A549 (cell line): ENCODE data around the gene ATP10B.

Experiments used
- CHD2 ChIP-seq: fragments of 150-350 bp; IDR thresholded peaks from 2 replicates; pipeline ENCODE4 v1.6.1; 2014; ENCODE audit warnings: low read length; ENCODE audit not compliant: partially characterized antibody
- HEYL ChIP-seq: fragments of 250-450 bp; sonication (Bioruptor Pico); IDR thresholded peaks from 2 replicates; pipeline ENCODE4 v1.8.0; 2021; ENCODE audit warnings: mild to moderate bottlenecking, moderate library complexity
- TF ChIP-seq, protein P1 (sequence below): fragments of >200 bp; sonication (Bioruptor Twin); formaldehyde crosslinking; IDR thresholded peaks from 3 replicates; pipeline ENCODE4 v1.5.1; 2016

DNA sequence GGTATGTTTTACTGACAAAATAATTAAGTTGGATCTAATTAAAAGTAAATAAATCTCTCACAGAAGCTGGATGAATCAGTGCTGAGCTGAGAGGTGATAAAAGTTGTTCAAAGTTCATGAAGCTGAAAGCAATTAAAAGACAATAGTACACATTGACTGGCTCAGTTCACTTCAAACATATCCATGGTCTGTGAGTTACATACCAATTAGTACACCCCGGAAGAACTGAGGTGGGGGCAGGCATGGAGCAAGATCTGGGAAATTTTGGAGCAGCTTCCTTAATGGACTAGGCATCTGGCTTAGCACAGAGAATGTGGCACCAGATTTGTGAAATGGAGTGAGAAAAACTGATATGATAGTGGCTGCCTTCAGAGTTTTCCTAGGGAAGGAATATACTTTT lies 152.7 kb downstream of the ATP10B start:
- TF ChIP-seq, protein P1, sequence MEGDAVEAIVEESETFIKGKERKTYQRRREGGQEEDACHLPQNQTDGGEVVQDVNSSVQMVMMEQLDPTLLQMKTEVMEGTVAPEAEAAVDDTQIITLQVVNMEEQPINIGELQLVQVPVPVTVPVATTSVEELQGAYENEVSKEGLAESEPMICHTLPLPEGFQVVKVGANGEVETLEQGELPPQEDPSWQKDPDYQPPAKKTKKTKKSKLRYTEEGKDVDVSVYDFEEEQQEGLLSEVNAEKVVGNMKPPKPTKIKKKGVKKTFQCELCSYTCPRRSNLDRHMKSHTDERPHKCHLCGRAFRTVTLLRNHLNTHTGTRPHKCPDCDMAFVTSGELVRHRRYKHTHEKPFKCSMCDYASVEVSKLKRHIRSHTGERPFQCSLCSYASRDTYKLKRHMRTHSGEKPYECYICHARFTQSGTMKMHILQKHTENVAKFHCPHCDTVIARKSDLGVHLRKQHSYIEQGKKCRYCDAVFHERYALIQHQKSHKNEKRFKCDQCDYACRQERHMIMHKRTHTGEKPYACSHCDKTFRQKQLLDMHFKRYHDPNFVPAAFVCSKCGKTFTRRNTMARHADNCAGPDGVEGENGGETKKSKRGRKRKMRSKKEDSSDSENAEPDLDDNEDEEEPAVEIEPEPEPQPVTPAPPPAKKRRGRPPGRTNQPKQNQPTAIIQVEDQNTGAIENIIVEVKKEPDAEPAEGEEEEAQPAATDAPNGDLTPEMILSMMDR: no peak
- TF ChIP-seq HEYL (CRISPR knock-in tag) (no peak), CHD2 (no peak)
